HEK293 (cell line): ENCODE data around the gene CDKAL1.

Experiments
- CTCF ChIA-PET: fragments of 350-600 bp; formaldehyde crosslinking; extraction: SDS; loops from one replicate; lab custom pipeline; 2021; ENCODE audit warnings: antibody characterized with exemption; lab: Yijun Ruan, JAX
- POLR2A ChIA-PET: fragments of 300-600 bp; formaldehyde crosslinking; extraction: SDS; loops from one replicate; lab custom pipeline; 2020; ENCODE audit warnings: antibody characterized with exemption, inconsistent platforms; lab: Yijun Ruan, JAX
- H3K27ac ChIP-seq: fragments of 200-500 bp; sonication (Bioruptor generic); 2 replicates; pipeline ENCODE4 v1.5.1; 2014; ENCODE audit warnings: low read depth, low read length, control low read depth, inconsistent platforms; ENCODE audit errors: extremely low read depth
- H3K36me3 ChIP-seq, 2 experiments: fragments of 200-500 bp in 1 of 2; sonication (Bioruptor generic) in 1 of 2; 1 replicate in 1 of 2; 2 replicates in 1 of 2; pipeline ENCODE4 v1.5.1; 2014 to 2017; ENCODE audit warnings: inconsistent platforms in 2 of 2, low read length in 2 of 2; ENCODE audit not compliant: control insufficient read depth in 2 of 2, insufficient read depth in 1 of 2
- H3K4me1 ChIP-seq: fragments of 200-500 bp; sonication (Bioruptor generic); 2 replicates; pipeline ENCODE4 v1.5.1; 2014; ENCODE audit warnings: mild to moderate bottlenecking, low read length, inconsistent platforms; ENCODE audit not compliant: control insufficient read depth, insufficient read depth
- H3K4me3 ChIP-seq: 2 replicates; pipeline ENCODE4 v1.5.1; 2011; ENCODE audit warnings: low read depth, mild to moderate bottlenecking, control low read depth, low read length, moderate library complexity
- H3K9me3 ChIP-seq: fragments of 200-500 bp; sonication (Bioruptor generic); 2 replicates; pipeline ENCODE4 v1.5.1; 2014; ENCODE audit warnings: low read depth, low read length, inconsistent platforms; ENCODE audit not compliant: control insufficient read depth, insufficient read depth
- EGR2 ChIP-seq: fragments of 450-650 bp; formaldehyde crosslinking; IDR thresholded peaks from 2 replicates; pipeline ENCODE4 v1.5.1; 2016; ENCODE audit warnings: low read depth, missing biosample characterization, missing genetic modification characterization
- GLI2 ChIP-seq: fragments of 450-650 bp; formaldehyde crosslinking; IDR thresholded peaks from 2 replicates; pipeline ENCODE4; 2017; ENCODE audit warnings: missing biosample characterization, missing genetic modification characterization, low read depth, borderline replicate concordance
- KLF8 ChIP-seq: fragments of 450-650 bp; formaldehyde crosslinking; IDR thresholded peaks from 2 replicates; pipeline ENCODE4 v1.5.1; 2016; ENCODE audit warnings: missing biosample characterization, missing genetic modification characterization
- MZF1 ChIP-seq: fragments of 450-650 bp; formaldehyde crosslinking; IDR thresholded peaks from 2 replicates; pipeline ENCODE4 v1.5.1; 2017; ENCODE audit warnings: missing biosample characterization, missing genetic modification characterization, borderline replicate concordance
- REST ChIP-seq: fragments of 450-650 bp; formaldehyde crosslinking; IDR thresholded peaks from 2 replicates; pipeline ENCODE4 v1.5.1; 2016; ENCODE audit warnings: missing biosample characterization, missing genetic modification characterization
- TCF7L2 ChIP-seq: IDR thresholded peaks from 2 replicates; pipeline ENCODE4 v1.6.1; 2011; ENCODE audit warnings: low read depth, mild to moderate bottlenecking, inconsistent platforms, low read length, moderate library complexity, borderline replicate concordance
- ZBTB8A ChIP-seq: fragments of 450-650 bp; formaldehyde crosslinking; IDR thresholded peaks from 2 replicates; pipeline ENCODE4 v1.5.1; 2016; ENCODE audit warnings: missing biosample characterization, missing genetic modification characterization
- ZNF2 ChIP-seq: fragments of 450-650 bp; formaldehyde crosslinking; IDR thresholded peaks from 2 replicates; pipeline ENCODE4 v1.5.1; 2016; ENCODE audit warnings: missing biosample characterization, missing genetic modification characterization
- ZNF248 ChIP-seq: fragments of 450-650 bp; formaldehyde crosslinking; IDR thresholded peaks from 2 replicates; pipeline ENCODE4 v1.5.1; 2017; ENCODE audit warnings: missing biosample characterization, missing genetic modification characterization
- ZNF274 ChIP-seq, 2 experiments: fragments of 200-500 bp in 1 of 2; fragments of 450-650 bp in 1 of 2; sonication (Bioruptor generic) in 1 of 2; formaldehyde crosslinking in 1 of 2; IDR thresholded peaks; 2 replicates each; pipeline versions ENCODE4 v1.5.1 to v1.6.1; 2014 to 2016; ENCODE audit warnings: borderline replicate concordance in 1 of 2, inconsistent platforms in 1 of 2, low read length in 1 of 2, missing biosample characterization in 1 of 2, missing genetic modification characterization in 1 of 2
- ZNF426 ChIP-seq: fragments of 450-650 bp; formaldehyde crosslinking; IDR thresholded peaks from 2 replicates; pipeline ENCODE4 v1.5.1; 2017; ENCODE audit warnings: missing biosample characterization, missing genetic modification characterization, mild to moderate bottlenecking, inconsistent platforms, moderate library complexity
- ZNF596 ChIP-seq: fragments of 450-650 bp; IDR thresholded peaks from 2 replicates; pipeline ENCODE4 v1.5.0; 2018; ENCODE audit warnings: missing biosample characterization, mild to moderate bottlenecking, missing genetic modification characterization, moderate library complexity
- ZNF621 ChIP-seq: fragments of 450-650 bp; formaldehyde crosslinking; IDR thresholded peaks from 2 replicates; pipeline ENCODE4 v1.5.1; 2017; ENCODE audit warnings: missing biosample characterization, missing genetic modification characterization
- ZNF658 ChIP-seq: fragments of 450-650 bp; formaldehyde crosslinking; IDR thresholded peaks from 2 replicates; pipeline ENCODE4; 2016; ENCODE audit warnings: missing biosample characterization, missing genetic modification characterization
- ZNF776 ChIP-seq: fragments of 450-650 bp; formaldehyde crosslinking; IDR thresholded peaks from 2 replicates; pipeline ENCODE4 v1.5.0; 2017; ENCODE audit warnings: missing biosample characterization, missing genetic modification characterization, borderline replicate concordance
- ZNF792 ChIP-seq: fragments of 450-650 bp; formaldehyde crosslinking; IDR thresholded peaks from 2 replicates; pipeline ENCODE4 v1.5.1; 2016; ENCODE audit warnings: missing biosample characterization, missing genetic modification characterization
- TF ChIP-seq, protein P1 (sequence below): fragments of 450-650 bp; formaldehyde crosslinking; IDR thresholded peaks from 2 replicates; pipeline ENCODE4; 2016; ENCODE audit warnings: missing biosample characterization, missing genetic modification characterization
- TF ChIP-seq, protein P2 (sequence below): fragments of 450-650 bp; formaldehyde crosslinking; IDR thresholded peaks from 2 replicates; pipeline ENCODE4 v1.5.1; 2016; ENCODE audit warnings: missing biosample characterization, missing genetic modification characterization, borderline replicate concordance
- TF ChIP-seq, protein P3 (sequence below): fragments of 450-650 bp; formaldehyde crosslinking; IDR thresholded peaks from 2 replicates; pipeline ENCODE4 v1.5.1; 2016; ENCODE audit warnings: missing biosample characterization, missing genetic modification characterization
- TF ChIP-seq, protein P4 (sequence below): fragments of 450-650 bp; formaldehyde crosslinking; IDR thresholded peaks from 2 replicates; pipeline ENCODE4 v1.5.1; 2016; ENCODE audit warnings: missing biosample characterization, missing genetic modification characterization, borderline replicate concordance

CDKAL1 gene

GRCh38 chr6:20810727-20811108 lies 276.5 kb downstream of the CDKAL1 start:
- no peaks in the 10 kb centered on the region for H3K36me3 ChIP-seq
- CTCF ChIA-PET, result interaction anchor here (0.6 to 1.0 kb wide), 4 partner anchors 33 to 1300 kb away, joined by 3 to 4 read pairs (median 3); no protein-coding TSS in a partner anchor
- H3K9me3 ChIP-seq, result no peaks in the 10 kb centered on the region
- H3K27ac ChIP-seq, result peak overlapping the region; percentile 55
- H3K4me3 ChIP-seq, result no peak overlapping the region
- TF ChIP-seq TCF7L2 (no peak), ZNF621 (tag by site-specific recombination) (no peak), ZNF248 (no peak), ZNF792 (tag by site-specific recombination) (no peak)
- H3K4me1 ChIP-seq, result peaks cover 13% of the 10 kb centered on the region
- POLR2A ChIA-PET, result interaction anchor here (0.6 to 2.9 kb wide), 4 partner anchors 105 to 783 kb away, joined by 3 to 11 read pairs (median 3); partner anchors contain the start of genes CDKAL1 and SOX4

DNA sequence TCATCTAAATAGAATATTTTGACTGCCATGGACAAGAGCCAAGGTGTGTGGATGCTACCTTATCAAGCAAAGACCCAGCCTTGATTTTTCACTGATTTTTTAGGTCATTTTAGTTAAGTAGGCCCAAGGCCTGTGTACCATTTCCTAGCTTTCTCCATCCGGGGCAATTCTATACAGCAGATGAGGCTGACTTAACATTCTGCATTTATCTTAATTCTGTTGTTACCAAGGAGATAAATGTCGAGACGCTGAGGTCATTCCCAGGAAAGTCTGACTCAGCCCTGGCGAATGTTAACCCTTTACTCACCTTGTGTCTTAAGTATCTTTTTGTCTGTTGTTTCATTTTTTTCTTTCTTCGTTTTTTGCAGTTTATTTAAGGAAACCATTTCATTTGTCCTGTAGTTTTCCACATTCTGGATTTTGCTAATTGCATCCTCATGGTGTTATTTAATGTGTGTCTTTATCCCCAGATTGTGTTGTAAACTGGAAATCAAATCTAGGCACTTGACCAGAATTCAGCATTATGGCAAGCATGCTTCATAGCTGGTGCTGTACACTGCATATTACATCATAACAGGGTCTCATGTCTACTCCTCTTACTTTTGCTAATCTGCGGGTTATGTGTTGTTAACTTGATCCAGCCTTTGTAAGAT lies 277.0 kb downstream of the CDKAL1 start:
- Histone ChIP-seq H3K9me3 (no peaks in the 10 kb centered on the region), H3K27ac (peak overlapping the region; percentile 55), H3K4me3 (no peak overlapping the region), H3K36me3 (no peaks in the 10 kb centered on the region), H3K4me1 (peaks cover 13% of the 10 kb centered on the region)
- ChIA-PET POLR2A (interaction anchor here (0.6 to 2.9 kb wide), 4 partner anchors 93 to 782 kb away, joined by 3 to 11 read pairs (median 6); partner anchors contain the start of genes CDKAL1 and SOX4), CTCF (interaction anchor here (0.6 to 1.0 kb wide), 6 partner anchors 33 to 1940 kb away, joined by 3 to 4 read pairs (median 4); no protein-coding TSS in a partner anchor)
- no peak for TF ChIP-seq ZNF776
- TF ChIP-seq EGR2 (tag by site-specific recombination), result no peak
- no peak for TF ChIP-seq MZF1 (tag by site-specific recombination)
- TF ChIP-seq ZBTB8A (tag by site-specific recombination), result no peak
- peak; percentile 82 for TF ChIP-seq KLF8 (tag by site-specific recombination)
- peak; percentile 68; the same call in 1 of the 2 replicates for TF ChIP-seq ZNF2 (tag by site-specific recombination)
- no peak for TF ChIP-seq GLI2
- TF ChIP-seq, protein P1, sequence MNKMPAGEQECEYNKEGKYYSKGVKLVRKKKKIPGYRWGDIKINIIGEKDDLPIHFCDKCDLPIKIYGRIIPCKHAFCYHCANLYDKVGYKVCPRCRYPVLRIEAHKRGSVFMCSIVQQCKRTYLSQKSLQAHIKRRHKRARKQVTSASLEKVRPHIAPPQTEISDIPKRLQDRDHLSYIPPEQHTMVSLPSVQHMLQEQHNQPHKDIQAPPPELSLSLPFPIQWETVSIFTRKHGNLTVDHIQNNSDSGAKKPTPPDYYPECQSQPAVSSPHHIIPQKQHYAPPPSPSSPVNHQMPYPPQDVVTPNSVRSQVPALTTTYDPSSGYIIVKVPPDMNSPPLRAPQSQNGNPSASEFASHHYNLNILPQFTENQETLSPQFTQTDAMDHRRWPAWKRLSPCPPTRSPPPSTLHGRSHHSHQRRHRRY (tag by site-specific recombination), result no peak
- TF ChIP-seq REST (tag by site-specific recombination), result 0 out of 2 replicates have a peak, but pooled peaks have one; percentile 33
- TF ChIP-seq ZNF596 (tag by site-specific recombination), result no peak
- TF ChIP-seq, protein P2, sequence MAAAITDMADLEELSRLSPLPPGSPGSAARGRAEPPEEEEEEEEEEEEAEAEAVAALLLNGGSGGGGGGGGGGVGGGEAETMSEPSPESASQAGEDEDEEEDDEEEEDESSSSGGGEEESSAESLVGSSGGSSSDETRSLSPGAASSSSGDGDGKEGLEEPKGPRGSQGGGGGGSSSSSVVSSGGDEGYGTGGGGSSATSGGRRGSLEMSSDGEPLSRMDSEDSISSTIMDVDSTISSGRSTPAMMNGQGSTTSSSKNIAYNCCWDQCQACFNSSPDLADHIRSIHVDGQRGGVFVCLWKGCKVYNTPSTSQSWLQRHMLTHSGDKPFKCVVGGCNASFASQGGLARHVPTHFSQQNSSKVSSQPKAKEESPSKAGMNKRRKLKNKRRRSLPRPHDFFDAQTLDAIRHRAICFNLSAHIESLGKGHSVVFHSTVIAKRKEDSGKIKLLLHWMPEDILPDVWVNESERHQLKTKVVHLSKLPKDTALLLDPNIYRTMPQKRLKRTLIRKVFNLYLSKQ (tag by site-specific recombination), result no peak
- no peak for TF ChIP-seq ZNF274 (IDR thresholded peaks at IDR 0.05; ENCODE audit: low read length)
- TF ChIP-seq ZNF274 (tag by site-specific recombination; IDR thresholded peaks at IDR 0.05; ENCODE audit: borderline replicate concordance), result no peak
- TF ChIP-seq ZNF658 (tag by site-specific recombination), result no peak
- TF ChIP-seq, protein P3, sequence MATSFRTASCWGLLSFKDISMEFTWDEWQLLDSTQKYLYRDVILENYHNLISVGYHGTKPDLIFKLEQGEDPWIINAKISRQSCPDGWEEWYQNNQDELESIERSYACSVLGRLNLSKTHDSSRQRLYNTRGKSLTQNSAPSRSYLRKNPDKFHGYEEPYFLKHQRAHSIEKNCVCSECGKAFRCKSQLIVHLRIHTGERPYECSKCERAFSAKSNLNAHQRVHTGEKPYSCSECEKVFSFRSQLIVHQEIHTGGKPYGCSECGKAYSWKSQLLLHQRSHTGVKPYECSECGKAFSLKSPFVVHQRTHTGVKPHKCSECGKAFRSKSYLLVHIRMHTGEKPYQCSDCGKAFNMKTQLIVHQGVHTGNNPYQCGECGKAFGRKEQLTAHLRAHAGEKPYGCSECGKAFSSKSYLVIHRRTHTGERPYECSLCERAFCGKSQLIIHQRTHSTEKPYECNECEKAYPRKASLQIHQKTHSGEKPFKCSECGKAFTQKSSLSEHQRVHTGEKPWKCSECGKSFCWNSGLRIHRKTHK (tag by site-specific recombination), result 0 out of 2 replicates have a peak, but pooled peaks have one; percentile 28
- TF ChIP-seq ZNF426 (tag by site-specific recombination), result no peak
- TF ChIP-seq, protein P4, sequence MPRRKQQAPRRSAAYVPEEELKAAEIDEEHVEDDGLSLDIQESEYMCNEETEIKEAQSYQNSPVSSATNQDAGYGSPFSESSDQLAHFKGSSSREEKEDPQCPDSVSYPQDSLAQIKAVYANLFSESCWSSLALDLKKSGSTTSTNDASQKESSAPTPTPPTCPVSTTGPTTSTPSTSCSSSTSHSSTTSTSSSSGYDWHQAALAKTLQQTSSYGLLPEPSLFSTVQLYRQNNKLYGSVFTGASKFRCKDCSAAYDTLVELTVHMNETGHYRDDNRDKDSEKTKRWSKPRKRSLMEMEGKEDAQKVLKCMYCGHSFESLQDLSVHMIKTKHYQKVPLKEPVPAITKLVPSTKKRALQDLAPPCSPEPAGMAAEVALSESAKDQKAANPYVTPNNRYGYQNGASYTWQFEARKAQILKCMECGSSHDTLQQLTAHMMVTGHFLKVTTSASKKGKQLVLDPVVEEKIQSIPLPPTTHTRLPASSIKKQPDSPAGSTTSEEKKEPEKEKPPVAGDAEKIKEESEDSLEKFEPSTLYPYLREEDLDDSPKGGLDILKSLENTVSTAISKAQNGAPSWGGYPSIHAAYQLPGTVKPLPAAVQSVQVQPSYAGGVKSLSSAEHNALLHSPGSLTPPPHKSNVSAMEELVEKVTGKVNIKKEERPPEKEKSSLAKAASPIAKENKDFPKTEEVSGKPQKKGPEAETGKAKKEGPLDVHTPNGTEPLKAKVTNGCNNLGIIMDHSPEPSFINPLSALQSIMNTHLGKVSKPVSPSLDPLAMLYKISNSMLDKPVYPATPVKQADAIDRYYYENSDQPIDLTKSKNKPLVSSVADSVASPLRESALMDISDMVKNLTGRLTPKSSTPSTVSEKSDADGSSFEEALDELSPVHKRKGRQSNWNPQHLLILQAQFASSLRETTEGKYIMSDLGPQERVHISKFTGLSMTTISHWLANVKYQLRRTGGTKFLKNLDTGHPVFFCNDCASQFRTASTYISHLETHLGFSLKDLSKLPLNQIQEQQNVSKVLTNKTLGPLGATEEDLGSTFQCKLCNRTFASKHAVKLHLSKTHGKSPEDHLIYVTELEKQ (tag by site-specific recombination), result peak; percentile 76; the same call in 1 of the 2 replicates
